ENCODE data around the gene TRMT112.

Gene TRMT112

GRCh38 chr11:64341851-64342791 lies 24.8 kb upstream of the TRMT112 start:
- peak overlapping the region; percentile 94 for H3K27ac ChIP-seq
- peak; percentile 97 for TF ChIP-seq CTCF (conservative IDR thresholded peaks at IDR 0.05)

GRCh38 chr11:64341429-64341828 lies 24.1 kb upstream of the TRMT112 start:
- no peak for TF ChIP-seq CTCF (conservative IDR thresholded peaks at IDR 0.05)
- peak overlapping the region; percentile 94 for H3K27ac ChIP-seq

GRCh38 chr11:64340671-64341335 lies 23.4 kb upstream of the TRMT112 start:
- 0 out of 2 replicates have a peak, but pooled peaks have one; percentile 14 for TF ChIP-seq CTCF (conservative IDR thresholded peaks at IDR 0.05)
- peak overlapping the region; percentile 94; the same call in 1 of the 2 replicates for H3K27ac ChIP-seq

GRCh38 chr11:64339754-64340408 lies 22.5 kb upstream of the TRMT112 start, which contains the start of gene CCDC88B:
Gene CCDC88B, plus strand, starts transcription at chr11:64340204. Its CDS starts 63 bp downstream, at chr11:64340267.
- TF ChIP-seq CTCF (conservative IDR thresholded peaks at IDR 0.05) = no peak
- peak within 1 kb of the TSS; percentile 94; the same call in 1 of the 2 replicates for H3K27ac ChIP-seq

GRCh38 chr11:64339286-64339685 lies 21.9 kb upstream of the TRMT112 start:
- no peak overlapping the region; the same call in 1 of the 2 replicates for H3K27ac ChIP-seq
- TF ChIP-seq CTCF (conservative IDR thresholded peaks at IDR 0.05) = no peak

- H3K27ac ChIP-seq = no peak overlapping the region
These were observed 21.4 kb upstream of the TRMT112 start for GRCh38 chr11:64338716-64339115.

More at GRCh38 chr11:64338716-64339115, 21.4 kb upstream of the TRMT112 start:
- no peak for TF ChIP-seq CTCF (conservative IDR thresholded peaks at IDR 0.05)
